ENCODE data around the gene PIK3C2B.
"Not testable (repeated sequence)": the region's sequence is repeated elsewhere in the genome, so short reads cannot be mapped to it uniquely, and the experiment has no call there.

Gene PIK3C2B

DNA sequence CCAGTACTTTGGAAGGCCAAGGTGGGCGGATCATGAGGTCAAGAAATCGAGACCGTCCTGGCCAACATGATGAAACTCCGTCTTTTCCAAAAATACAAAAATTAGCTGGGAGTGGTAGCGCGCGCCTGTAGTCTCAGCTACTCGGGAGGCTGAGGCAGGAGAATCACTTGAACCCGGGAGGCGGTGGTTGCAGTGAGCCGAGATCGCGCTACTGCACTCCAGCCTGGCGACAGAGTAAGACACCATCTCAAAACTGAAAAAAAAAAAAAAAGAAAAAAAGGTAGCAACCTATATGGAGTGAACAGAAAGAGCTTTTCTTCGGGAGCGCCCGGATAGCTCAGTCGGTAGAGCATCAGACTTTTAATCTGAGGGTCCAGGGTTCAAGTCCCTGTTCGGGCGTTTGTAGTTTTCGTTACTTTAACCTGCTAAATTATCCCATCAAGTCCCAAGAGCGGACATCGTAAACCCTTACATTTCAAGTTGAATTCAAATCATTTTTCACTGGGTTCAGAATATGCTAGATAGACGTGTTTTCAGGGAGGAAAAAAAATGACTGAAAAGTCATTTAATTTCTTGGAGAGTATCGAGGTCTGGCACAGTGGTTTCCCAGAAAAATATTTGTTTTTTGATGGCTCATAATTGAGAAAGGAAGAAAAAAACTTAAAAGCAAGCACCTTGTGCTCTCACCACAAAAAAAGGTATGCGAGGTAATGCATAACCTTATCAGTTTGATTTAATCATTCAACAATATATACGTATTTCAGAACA is 11.8 kb upstream of the PIK3C2B start:
- DNase-seq (ENCODE audit: low spot score), result peak; percentile 91

DNA sequence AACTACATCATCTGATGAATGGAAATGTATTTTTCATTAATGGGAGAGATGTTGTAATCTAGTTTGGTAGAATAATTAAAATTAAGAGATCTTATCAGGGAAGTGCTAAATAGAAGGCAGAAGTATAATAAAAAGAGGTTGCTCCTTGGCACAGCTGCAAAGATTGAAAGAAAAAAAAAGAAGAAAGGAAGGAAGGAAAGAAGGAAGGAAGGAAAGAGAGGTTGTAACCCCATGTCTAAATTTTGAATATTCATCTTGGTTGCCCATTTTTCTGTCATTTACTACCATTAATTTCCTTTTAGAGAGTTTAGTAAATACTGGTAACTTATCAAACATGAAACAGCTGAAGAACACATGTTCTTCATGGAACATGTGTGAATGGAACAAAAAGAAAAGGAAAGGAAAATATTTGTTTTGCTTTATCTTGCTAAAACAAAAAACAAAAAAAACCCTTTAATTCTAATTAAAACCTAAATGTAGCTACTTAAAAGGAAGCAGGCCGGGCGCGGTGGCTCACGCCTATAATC is 11.1 kb upstream of the PIK3C2B start:
- DNase-seq (ENCODE audit: low spot score), result no peak

DNA sequence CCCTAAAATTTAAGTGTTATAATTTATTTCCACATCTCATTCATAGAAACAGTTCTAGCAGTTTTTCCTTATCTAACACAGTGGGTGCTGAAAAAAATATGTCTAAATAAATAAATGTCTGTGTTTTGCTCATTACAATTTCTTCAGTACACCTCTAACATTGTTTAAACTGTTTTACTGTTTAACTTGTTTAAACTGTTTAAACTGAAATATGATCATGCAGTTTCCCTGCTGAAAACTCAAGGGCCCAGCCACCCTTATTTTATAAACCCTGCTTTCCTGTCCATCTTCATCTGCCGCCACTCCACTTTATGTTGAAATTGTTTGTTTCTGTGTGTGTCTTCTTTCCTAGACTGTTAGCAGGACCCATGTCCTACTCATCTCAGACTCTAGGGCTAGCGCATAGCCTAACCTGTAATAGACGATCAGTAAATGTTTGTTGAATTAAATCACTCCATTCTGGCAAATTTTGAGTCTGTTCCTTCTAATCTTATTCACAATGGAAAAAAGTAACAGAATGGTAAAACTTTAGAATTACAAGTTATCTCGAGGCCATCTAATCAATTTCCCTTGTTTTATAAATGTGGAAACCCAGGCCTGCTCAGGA is 9.4 kb upstream of the PIK3C2B start:
- DNase-seq (ENCODE audit: low spot score), result no peak

DNA sequence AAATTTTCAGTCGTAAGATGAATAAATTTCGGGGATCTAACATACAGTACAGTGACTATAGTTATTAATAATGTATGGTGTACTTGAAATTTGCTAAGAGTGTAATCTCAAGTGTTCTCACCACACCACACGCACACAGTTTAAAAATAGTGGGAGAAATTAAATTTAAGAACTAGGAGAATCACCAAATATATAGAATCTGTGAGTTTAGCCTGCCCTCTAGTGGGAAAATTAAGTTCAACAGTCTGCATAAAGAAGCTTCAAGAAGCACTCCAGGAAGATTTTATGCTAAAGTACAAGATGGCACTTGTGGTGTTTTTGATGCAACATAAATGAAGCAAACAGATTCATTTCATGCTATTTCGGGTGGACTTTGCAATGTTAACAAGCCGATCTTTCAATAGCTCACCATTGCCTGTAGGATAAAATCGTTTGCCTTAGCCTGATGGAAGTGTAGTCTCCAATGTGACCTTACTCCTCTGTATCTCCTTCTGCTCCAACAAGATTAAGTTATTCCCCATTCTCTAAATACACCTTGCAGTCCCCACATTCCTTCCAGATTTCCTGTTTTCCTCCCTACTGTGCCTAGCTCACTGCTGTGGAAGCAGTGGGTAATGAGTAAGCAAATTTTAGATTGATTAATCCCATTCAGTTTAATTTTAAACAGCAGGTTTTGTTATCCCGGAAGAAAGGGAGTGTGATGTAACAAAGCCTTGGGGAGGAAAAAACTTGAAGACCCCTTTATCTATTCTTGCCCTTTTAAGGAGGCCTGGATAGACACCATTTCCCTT is 8.7 kb upstream of the PIK3C2B start:
- DNase-seq (ENCODE audit: low spot score), result peak; percentile 77

DNA sequence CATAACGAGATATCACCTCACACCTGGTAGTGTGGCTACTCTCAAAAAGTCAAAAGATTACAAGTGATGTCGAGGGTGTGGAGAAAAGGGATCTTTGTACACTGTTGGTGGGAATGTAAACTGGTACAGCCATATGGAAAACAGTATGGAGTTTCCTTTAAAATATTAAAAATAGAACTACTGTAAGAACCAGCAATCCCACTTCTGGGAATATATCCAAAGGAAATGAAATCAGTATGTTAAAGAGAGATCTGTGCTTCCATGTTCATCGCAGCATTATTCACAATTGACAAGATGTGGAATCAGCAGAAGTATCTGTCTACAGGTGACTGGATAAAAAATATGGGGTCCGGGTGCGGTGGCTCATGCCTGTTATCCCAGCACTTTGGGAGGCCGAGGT is 7.6 kb upstream of the PIK3C2B start:
- no peak for DNase-seq (ENCODE audit: low spot score)

DNA sequence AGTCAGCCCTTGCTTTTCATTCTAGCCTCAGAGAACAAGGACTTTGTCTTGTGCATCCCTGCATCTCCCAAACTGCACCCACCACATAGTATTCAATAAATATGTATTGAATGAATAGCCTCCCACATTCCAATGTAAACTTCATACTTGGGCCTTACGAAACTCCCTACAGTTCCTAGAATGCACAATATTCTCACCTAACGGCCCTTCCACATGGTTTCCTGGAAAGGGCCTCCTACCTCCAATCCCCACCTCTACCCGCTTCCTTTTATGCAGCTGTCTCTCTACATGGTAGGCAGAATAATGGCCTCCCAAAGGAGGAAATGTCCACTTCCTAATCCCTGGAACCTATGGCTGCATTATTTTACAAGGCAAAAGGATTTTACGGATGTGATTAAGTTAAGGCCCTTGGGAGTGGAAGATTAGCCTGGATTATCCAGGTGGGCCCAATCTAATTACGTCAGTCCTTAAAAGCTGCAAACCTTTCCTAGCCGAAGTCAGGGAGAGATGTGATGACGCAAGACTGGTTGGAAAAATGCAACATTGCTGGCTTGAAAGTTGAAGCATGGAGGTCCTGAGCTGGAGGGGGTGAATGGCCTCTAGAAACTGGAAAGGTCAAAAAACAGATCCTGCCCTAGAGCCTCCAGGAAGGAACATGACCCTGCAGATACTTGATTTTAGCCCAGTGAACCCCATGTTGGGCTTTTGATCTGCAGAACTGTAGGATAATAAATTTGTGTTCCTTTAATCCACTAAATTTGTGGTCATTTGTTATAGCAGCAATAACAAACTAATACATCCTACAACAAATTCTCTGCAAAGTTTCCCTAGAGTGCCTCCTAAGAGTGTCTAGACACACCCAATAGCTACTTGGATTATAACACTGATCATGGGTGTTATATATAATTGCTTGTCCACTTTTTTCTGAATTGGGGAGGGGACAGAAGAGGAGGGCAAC is 5.2 kb upstream of the PIK3C2B start:
- no peak for DNase-seq (ENCODE audit: low spot score)

DNA sequence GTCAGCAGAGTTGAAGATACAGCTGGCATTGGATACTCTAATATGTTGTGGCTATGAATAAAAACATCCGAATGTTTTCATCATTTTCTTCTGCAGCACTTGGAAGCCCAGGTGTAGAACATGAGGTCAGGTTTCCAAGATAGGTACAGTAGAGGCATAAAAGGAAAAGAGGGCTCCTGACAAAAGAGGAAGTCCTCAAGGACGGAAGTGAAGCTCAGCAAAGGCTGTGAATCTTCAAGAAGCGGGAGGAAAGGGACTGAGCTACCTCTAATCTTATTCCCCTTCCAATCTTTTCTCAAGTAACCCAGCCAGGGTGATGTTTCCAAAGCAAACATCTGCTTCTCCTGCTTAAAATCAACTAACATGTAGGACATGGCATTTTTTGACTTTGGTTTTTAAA is 4.4 kb upstream of the PIK3C2B start:
- no peak for DNase-seq (ENCODE audit: low spot score)

DNA sequence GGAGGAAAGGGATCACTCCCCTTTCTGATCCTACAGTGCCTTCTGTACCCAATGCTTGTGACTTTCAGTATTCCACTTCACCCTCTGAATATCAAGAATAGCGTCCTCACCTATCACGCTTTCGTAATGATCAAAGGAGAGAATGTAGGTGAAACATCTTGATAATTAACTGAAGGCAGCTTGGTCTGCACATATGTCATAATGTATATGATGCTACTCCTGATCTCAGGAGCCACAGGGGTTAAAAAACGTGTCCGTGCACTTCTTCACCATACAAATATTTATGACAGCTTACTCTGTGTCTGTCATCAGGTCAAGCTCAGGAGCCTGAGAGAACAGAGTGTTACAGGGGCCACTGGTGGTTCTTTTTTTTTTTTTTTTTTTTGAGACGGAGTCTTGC is 1.2 kb upstream of the PIK3C2B start:
- no peak for DNase-seq (ENCODE audit: low spot score)

DNA sequence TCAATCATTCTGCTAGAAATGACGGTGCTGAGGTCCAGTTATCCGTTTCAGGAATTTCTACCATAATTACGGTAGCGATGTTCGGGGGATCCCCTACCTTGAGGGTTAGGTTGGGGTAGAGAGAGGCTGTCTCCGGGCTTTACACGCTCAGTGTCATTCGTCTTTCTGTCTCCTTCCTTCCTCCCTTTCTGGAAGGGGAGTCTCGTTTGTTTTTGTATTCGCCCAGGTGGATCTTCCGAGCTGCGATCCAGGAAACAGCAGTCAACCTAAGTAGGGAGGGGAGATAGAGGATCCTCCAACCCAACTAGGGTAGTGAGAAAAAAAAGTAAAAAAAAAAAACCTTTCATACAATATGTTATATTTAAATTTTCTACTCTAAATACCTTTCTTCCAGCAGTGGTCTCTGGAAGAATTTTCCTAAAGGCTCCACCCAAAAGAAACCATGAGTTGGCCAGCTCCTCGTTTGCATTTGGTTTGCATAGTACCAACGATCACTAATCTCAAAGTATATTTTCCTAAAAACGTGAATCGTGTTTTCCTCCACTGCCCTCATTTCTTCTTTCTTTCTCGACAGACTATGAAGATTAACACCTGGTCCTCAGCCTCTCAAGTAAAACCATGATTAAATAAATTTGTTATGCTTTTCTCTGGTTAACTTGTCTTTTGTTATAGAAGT is 611 bp upstream of the PIK3C2B start:
- peak; percentile 57 for DNase-seq (ENCODE audit: low spot score)

DNA sequence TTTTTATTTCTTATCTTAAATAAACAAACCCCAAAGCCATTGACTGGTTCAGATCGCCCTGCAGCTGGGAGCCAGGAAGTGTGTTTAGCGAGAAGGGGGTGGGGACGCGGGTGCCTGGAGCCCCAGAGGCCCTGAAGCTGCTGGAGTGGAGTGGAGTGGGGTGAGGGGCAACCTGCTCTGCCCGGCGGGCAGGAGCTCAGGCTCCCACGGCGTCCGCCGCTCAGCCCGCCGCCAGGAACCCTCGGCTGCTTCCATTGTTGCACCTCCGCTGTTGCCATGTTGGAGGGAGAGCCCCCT is 673 bp downstream of the PIK3C2B start:
- peak; percentile 50 for DNase-seq (ENCODE audit: low spot score)

DNA sequence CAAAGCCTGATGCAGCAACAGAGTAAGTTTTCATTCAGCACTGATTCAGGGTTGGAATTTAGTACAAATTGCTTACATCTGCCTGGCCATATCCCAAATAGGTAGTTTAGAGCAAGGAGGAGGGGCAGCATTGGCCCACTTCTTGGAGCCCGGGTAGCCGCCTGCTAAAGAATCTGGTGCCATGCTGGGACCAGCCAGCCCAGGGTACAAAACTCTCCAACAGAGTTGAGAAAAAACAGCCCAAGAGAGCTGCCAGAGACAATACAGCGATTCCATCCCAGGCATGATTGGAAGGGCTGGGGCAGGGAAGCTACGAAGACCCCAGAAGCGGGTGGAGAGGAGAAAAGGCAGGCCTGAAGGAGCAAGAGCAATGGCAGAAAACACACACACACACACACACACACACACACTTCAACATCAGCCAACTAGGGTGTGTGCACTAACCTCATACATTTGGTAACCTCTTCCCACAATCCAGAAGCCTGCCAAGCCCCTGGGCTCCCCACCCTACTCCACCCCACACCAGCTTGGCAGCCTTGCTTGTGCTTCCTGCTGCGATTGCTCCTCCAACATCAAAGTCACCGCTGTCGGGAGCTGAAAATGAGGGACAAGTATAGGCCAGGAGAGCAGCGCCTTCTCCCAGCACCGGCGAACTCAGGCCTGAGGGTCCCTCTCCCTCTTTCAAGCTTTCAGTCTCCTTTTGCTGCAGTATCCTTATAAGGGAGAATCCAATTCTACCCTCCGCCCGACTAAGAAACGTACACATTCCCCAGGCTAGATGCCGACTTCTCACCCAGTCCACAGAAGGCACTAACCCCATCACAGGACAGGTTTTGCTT is 1.2 kb downstream of the PIK3C2B start:
- DNase-seq (ENCODE audit: low spot score), result no peak

DNA sequence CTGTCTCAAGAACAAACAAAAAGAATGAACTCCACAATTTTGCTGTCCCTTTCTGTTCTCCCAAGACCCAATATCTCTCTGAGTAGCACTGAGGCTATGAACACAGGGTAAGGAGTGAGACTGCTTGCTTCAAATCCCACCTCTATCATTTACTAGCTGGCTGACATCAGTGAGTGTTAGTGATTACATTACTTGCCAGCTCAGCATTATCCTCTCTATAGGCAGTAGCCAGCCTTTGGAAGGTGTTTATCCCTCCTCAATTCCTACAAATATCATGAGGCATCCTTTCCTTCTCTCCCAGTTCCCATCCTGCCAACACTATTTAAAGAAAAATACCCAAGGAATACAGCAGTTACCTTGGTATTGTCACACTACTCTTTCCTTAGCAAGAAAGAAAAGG is 3.0 kb downstream of the PIK3C2B start:
- no peak for DNase-seq (ENCODE audit: low spot score)

DNA sequence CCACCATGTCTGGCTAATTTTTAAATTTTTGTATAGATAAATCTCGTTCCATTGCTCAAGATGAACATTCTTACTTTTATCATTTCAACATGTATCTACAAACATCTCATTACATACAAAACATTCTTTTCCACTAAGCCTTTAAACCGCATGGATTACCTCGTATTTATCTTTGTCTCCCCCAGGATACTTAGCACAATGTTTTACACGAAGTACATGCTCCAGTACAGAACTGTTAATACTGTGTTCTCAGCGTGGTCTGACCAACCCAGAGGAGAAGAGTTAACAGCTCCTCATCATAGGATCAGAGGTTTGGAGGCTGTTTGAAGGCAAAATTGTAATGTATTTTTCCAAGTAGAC is 7.4 kb downstream of the PIK3C2B start:
- no peak for DNase-seq (ENCODE audit: low spot score)

DNA sequence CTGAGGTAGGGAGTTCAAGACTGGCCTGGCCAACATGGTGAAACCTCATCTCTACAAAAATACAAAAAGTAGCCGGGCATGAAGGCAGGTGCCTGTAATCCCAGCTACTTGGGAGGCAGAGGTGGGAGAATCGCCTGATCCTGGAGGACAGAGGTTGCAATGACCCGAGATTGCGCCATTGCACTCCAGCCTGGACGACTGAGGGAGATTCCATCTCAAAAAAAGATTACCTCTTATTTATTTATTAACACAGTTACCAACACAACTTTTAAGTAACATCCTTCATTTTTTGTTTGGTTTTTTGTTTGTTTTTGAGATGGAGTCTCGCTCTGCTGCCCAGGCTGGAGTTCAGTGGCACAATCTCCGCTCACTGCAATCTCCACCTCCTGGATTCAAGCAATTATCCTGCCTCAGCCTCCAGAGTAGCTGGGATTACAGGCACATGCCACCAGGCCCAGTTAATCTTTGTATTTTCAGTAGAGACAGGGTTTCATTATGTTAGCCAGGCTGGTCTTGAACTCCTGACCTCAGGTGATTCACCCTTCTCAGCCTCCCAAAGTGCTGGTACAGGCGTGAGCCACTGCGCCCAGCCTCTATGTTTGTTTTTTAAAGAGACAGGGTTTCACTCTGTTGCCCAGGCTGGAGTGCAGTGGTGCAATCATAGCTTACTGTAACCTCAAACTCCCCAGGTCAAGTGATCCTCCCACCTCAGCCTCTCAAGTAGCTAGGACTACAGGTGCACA is 7.9 kb downstream of the PIK3C2B start:
- not testable (repeated sequence) for DNase-seq (ENCODE audit: low spot score)

DNA sequence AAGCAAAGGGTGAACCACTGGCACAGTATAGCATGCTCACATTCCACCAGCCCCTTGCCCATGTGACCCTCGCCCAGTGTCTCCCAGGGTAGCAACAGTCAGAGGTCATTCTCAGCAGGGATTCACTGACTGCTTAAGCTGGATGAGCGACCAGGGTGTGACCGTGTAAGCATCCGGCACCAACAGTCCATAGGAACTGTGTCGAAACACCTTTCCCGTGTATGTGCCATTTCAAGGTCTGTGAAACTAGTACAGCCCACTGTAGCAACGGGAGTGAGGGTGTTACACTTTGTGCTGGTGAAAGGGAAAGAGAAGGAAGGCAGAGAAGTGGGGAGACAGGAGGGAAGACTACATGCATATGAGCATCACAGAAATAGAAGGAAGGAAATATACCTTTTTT is 10.8 kb downstream of the PIK3C2B start:
- DNase-seq (ENCODE audit: low spot score), result no peak

DNA sequence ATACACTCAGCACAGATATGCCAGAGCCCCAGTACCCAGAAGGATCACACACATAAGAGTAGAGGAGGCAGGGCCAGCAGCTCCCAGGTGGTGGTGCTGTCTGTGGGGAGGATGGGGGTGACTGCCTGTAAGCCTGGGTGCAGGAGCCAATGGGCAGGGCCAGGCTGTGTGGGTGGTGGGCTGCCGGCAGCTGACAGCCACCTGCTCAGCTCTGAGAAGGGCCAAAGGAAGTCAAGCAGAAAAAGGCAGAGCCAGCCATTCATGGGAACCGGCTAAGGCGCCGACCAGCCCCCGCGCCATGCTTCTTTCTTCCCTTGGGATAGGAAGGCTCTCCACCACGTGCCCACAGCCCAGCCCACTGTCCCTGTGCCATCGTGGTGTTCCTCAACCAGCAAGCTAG is 14.1 kb downstream of the PIK3C2B start:
- no peak for DNase-seq (ENCODE audit: low spot score)

DNA sequence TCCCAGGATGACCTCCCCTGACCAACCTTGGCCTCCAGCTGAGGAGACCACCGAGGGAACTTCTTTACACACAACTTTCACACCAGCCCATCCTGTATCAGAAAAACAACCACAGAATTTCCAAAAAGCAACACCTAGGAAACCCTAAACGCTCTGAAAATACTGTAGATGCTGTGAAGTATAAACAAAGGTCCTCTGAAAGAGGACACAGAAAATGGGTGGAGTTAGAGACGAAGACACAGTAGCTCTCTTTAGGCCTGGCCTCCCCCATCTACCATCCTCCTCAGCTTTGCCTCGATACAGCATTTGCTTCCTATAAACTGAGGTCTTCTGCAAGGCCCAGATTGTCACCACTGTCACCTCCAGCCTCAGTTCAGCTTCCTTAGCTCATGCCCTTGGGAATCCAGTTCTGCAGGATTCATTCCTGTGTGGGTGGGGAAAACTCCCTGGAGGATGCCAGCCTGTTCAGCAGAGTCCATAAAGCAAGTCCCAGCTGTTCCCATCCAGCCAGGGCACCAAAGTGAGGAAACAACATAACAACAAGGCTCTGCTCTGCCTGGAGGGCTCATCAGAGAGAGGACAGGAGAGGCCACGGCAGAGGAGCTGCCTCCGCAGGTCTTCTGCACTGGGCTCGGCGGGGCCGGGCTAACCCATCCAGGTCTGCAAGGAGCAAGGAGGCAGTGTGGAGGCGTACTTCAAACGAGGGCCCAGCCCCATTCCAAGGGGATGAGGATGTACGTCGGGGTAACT is 15.0 kb downstream of the PIK3C2B start:
- DNase-seq (ENCODE audit: low spot score), result no peak

DNA sequence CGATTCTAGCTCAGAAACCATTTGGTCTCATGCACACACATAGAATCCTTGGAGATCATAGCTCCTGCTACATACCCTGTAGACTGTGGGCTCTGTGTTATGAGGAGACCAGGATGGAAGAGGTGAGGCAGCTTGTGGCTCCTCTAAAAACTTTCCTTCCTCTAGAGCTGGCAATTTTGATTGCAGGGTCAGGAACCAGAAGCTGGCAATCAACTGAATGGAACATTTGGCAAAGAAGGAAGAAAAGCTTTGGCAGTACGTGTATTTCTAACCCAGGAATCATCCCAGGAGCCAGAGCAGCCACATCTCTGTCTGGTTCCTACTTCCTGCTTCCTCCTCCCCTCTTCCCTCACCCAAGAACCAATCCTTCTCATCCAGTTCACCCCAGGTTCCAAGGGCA is 15.7 kb downstream of the PIK3C2B start:
- DNase-seq (ENCODE audit: low spot score), result no peak
